ENCODE results near the gene DGKB. TPM values are rescaled to one million over a fixed set of nuclear protein-coding genes. Genes with fewer than 3 reads are reported as not detected.

The DGKB gene
- total and polyA plus RNA-seq, 5 donors = 0.16 to 1.1 (median 0.54) TPM

- DNase-seq (no peak), ATAC-seq (no peak)
- Histone ChIP-seq H3K4me3 (ENCODE audit: low read length) (no peak overlapping the region), H3K27me3 (ENCODE audit: control insufficient read depth, insufficient read depth) (no peaks in the 10 kb centered on the region), H3K9me3 (ENCODE audit: control insufficient read depth, low read length) (no peaks in the 10 kb centered on the region), H3K4me1 (ENCODE audit: control insufficient read depth, insufficient read depth, low read length) (no peaks in the 10 kb centered on the region), H3K27ac (ENCODE audit: low read length) (no peak overlapping the region)
- intact Hi-C loops (cut with DNase I) = loop anchor here in 3 of 4 donors (5.0 kb wide), 2 partner anchors 1408 to 1413 kb away; no protein-coding TSS in a partner anchor
- 51% methylated on average over 5 of the region's 5 CpGs for whole genome bisulfite sequencing
Observed at GRCh38 chr7:14690075-14690474, 212.5 kb downstream of the DGKB start.

DNA sequence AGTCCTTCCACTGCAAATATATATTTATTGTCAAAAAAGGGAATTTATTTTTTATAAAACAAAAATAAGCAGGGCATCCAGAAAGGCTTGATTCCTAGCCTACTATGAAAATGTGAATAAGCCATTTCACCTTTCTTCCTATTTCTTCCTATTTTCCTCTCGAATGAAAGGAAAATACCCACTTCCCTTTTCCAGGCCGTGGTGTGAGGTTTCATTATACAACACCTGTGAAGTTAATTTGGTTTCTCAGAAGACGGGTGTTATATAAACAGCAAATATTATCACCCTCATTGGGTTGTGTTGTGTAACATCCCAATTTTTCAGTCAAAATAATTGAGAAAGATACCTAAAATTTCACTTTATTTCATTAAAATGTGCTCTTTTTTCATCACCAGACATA is 214.3 kb downstream of the DGKB start:
- WGBS = 51% methylated on average over 3 of the region's 3 CpGs
- intact Hi-C loops (cut with DNase I) = no loop called here
- DNase-seq = no peak

GRCh38 chr7:14687777-14688176 is 214.8 kb downstream of the DGKB start:
- intact Hi-C loops (cut with DNase I) = no loop called here
- no peak for DNase-seq
- no peak for ATAC-seq
- 24% methylated on average over 3 of the region's 3 CpGs for WGBS
- Histone ChIP-seq H3K9me3 (ENCODE audit: control insufficient read depth, low read length) (no peaks in the 10 kb centered on the region), H3K4me3 (ENCODE audit: low read length) (no peak overlapping the region), H3K27me3 (ENCODE audit: control insufficient read depth, insufficient read depth) (no peaks in the 10 kb centered on the region), H3K4me1 (ENCODE audit: control insufficient read depth, insufficient read depth, low read length) (no peaks in the 10 kb centered on the region), H3K27ac (ENCODE audit: low read length) (no peak overlapping the region)

More for the DNA sequence above, 214.3 kb downstream of the DGKB start:
- no peak overlapping the region for H3K4me3 ChIP-seq (ENCODE audit: low read length)
- no peak for ATAC-seq
- no peak overlapping the region for H3K27ac ChIP-seq (ENCODE audit: low read length)
- no peaks in the 10 kb centered on the region for H3K9me3 ChIP-seq (ENCODE audit: control insufficient read depth, low read length)
- no peaks in the 10 kb centered on the region for H3K4me1 ChIP-seq (ENCODE audit: control insufficient read depth, insufficient read depth, low read length)
- H3K27me3 ChIP-seq (ENCODE audit: control insufficient read depth, insufficient read depth) = no peaks in the 10 kb centered on the region

- H3K27ac ChIP-seq (ENCODE audit: low read length) = no peak overlapping the region
- intact Hi-C loops (cut with DNase I) = no loop called here
- no peak overlapping the region for H3K4me3 ChIP-seq (ENCODE audit: low read length)
- no peaks in the 10 kb centered on the region for H3K9me3 ChIP-seq (ENCODE audit: control insufficient read depth, low read length)
- no peak for DNase-seq
- ATAC-seq = no peak
- no peaks in the 10 kb centered on the region for H3K27me3 ChIP-seq (ENCODE audit: control insufficient read depth, insufficient read depth)
- 87% methylated on average over 3 of the region's 3 CpGs for WGBS
- no peaks in the 10 kb centered on the region for H3K4me1 ChIP-seq (ENCODE audit: control insufficient read depth, insufficient read depth, low read length)
Observed at GRCh38 chr7:14687241-14687640, 215.3 kb downstream of the DGKB start.

- no peak for ATAC-seq
- H3K27ac ChIP-seq (ENCODE audit: low read length) = no peak overlapping the region
- DNase-seq = peak in 1 of 3 donors; percentile 0
- intact Hi-C loops (cut with DNase I) = no loop called here
- H3K27me3 ChIP-seq (ENCODE audit: control insufficient read depth, insufficient read depth) = no peaks in the 10 kb centered on the region
- H3K4me1 ChIP-seq (ENCODE audit: control insufficient read depth, insufficient read depth, low read length) = no peaks in the 10 kb centered on the region
- no peak overlapping the region for H3K4me3 ChIP-seq (ENCODE audit: low read length)
- H3K9me3 ChIP-seq (ENCODE audit: control insufficient read depth, low read length) = no peaks in the 10 kb centered on the region
- WGBS = 65% methylated on average over 7 of the region's 7 CpGs
Observed at GRCh38 chr7:14685167-14685566, 217.4 kb downstream of the DGKB start.

GRCh38 chr7:14682910-14683465 is 219.6 kb downstream of the DGKB start:
- Histone ChIP-seq H3K27me3 (ENCODE audit: control insufficient read depth, insufficient read depth) (no peaks in the 10 kb centered on the region), H3K9me3 (ENCODE audit: control insufficient read depth, low read length) (no peaks in the 10 kb centered on the region), H3K4me3 (ENCODE audit: low read length) (no peak overlapping the region), H3K4me1 (ENCODE audit: control insufficient read depth, insufficient read depth, low read length) (no peaks in the 10 kb centered on the region), H3K27ac (ENCODE audit: low read length) (no peak overlapping the region)
- intact Hi-C loops (cut with DNase I) = no loop called here
- 86% methylated on average over 4 of the region's 4 CpGs for WGBS
- DNase-seq (no peak), ATAC-seq (no peak)

GRCh38 chr7:14676896-14677295 is 225.7 kb downstream of the DGKB start:
- ATAC-seq = no peak
- H3K4me3 ChIP-seq (ENCODE audit: low read length) = no peak overlapping the region
- 100% methylated on average over 1 of the region's 1 CpG for WGBS
- no peaks in the 10 kb centered on the region for H3K4me1 ChIP-seq (ENCODE audit: control insufficient read depth, insufficient read depth, low read length)
- intact Hi-C loops (cut with DNase I) = no loop called here
- no peaks in the 10 kb centered on the region for H3K9me3 ChIP-seq (ENCODE audit: control insufficient read depth, low read length)
- H3K27ac ChIP-seq (ENCODE audit: low read length) = no peak overlapping the region
- DNase-seq = no peak
- no peaks in the 10 kb centered on the region for H3K27me3 ChIP-seq (ENCODE audit: control insufficient read depth, insufficient read depth)

GRCh38 chr7:14673202-14673601 is 229.3 kb downstream of the DGKB start:
- no peaks in the 10 kb centered on the region for H3K9me3 ChIP-seq (ENCODE audit: control insufficient read depth, low read length)
- DNase-seq (no peak), ATAC-seq (no peak)
- intact Hi-C loops (cut with DNase I) = no loop called here
- H3K4me3 ChIP-seq (ENCODE audit: low read length) = no peak overlapping the region
- no peaks in the 10 kb centered on the region for H3K27me3 ChIP-seq (ENCODE audit: control insufficient read depth, insufficient read depth)
- no peak overlapping the region for H3K27ac ChIP-seq (ENCODE audit: low read length)
- H3K4me1 ChIP-seq (ENCODE audit: control insufficient read depth, insufficient read depth, low read length) = no peaks in the 10 kb centered on the region

DNA sequence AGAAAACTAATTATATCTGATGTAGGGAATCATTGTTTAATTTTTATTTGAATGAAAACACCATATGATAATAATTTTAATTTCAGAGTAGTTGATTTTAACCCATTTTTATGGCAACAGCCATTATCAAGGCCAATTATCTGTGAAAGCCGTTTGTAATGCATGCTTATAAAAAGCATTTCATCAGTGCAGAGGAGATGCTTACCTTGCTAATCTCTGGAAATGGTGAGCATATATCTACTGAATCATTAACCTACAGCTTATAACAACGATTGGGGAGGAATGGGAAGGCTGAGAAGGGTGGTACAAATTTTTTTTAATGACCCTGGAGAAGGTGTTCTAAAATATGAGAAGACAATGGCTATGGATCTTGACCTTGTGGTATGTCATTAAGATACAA is 235.6 kb downstream of the DGKB start:
- intact Hi-C loops (cut with DNase I) = no loop called here
- Histone ChIP-seq H3K4me3 (ENCODE audit: low read length) (no peak overlapping the region), H3K9me3 (ENCODE audit: control insufficient read depth, low read length) (no peaks in the 10 kb centered on the region), H3K27me3 (ENCODE audit: control insufficient read depth, insufficient read depth) (no peaks in the 10 kb centered on the region), H3K4me1 (ENCODE audit: control insufficient read depth, insufficient read depth, low read length) (no peaks in the 10 kb centered on the region), H3K27ac (ENCODE audit: low read length) (no peak overlapping the region)
- WGBS = 45% methylated on average over 2 of the region's 2 CpGs
- DNase-seq (no peak), ATAC-seq (no peak)

GRCh38 chr7:14666304-14666703 is 236.2 kb downstream of the DGKB start:
- Histone ChIP-seq H3K9me3 (ENCODE audit: control insufficient read depth, low read length) (no peaks in the 10 kb centered on the region), H3K27ac (ENCODE audit: low read length) (no peak overlapping the region), H3K4me1 (ENCODE audit: control insufficient read depth, insufficient read depth, low read length) (no peaks in the 10 kb centered on the region), H3K27me3 (ENCODE audit: control insufficient read depth, insufficient read depth) (no peaks in the 10 kb centered on the region), H3K4me3 (ENCODE audit: low read length) (no peak overlapping the region)
- intact Hi-C loops (cut with DNase I) = no loop called here
- 36% methylated on average over 1 of the region's 1 CpG for WGBS
- ATAC-seq = no peak
- DNase-seq = no peak

GRCh38 chr7:14639801-14640200 is 262.8 kb downstream of the DGKB start:
- Histone ChIP-seq H3K9me3 (ENCODE audit: control insufficient read depth, low read length) (peaks cover 1% of the 10 kb centered on the region), H3K4me1 (ENCODE audit: control insufficient read depth, insufficient read depth, low read length) (no peaks in the 10 kb centered on the region), H3K27ac (ENCODE audit: low read length) (no peak overlapping the region), H3K4me3 (ENCODE audit: low read length) (no peak overlapping the region), H3K27me3 (ENCODE audit: control insufficient read depth, insufficient read depth) (no peaks in the 10 kb centered on the region)
- intact Hi-C loops (cut with DNase I) = no loop called here
- ATAC-seq (no peak), DNase-seq (no peak)
- WGBS = 71% methylated on average over 1 of the region's 1 CpG

- WGBS = 51% methylated on average over 2 of the region's 2 CpGs
Observed at GRCh38 chr7:14639329-14639728, 263.2 kb downstream of the DGKB start.

More at GRCh38 chr7:14639329-14639728, 263.2 kb downstream of the DGKB start:
- no peak overlapping the region for H3K27ac ChIP-seq (ENCODE audit: low read length)
- intact Hi-C loops (cut with DNase I) = no loop called here
- no peak overlapping the region for H3K4me3 ChIP-seq (ENCODE audit: low read length)
- H3K4me1 ChIP-seq (ENCODE audit: control insufficient read depth, insufficient read depth, low read length) = no peaks in the 10 kb centered on the region
- no peaks in the 10 kb centered on the region for H3K27me3 ChIP-seq (ENCODE audit: control insufficient read depth, insufficient read depth)
- no peak for DNase-seq
- H3K9me3 ChIP-seq (ENCODE audit: control insufficient read depth, low read length) = no peaks in the 10 kb centered on the region
- ATAC-seq = no peak
